Skeletal muscle tissue (tissue), 4 donors: ENCODE measurements around the gene RNF212B. TPM values are rescaled to one million over a fixed set of nuclear protein-coding genes. Genes with fewer than 3 reads are reported as not detected.
"Not testable (repeated sequence)": the region's sequence is repeated elsewhere in the genome, so short reads cannot be mapped to it uniquely, and the experiment has no call there.

Source experiments
- H3K27ac ChIP-seq: one replicate; pipeline ENCODE4 v1.7.0; 2013; ENCODE audit warnings: mild to moderate bottlenecking, low read depth, low read length, inconsistent platforms
- H3K27me3 ChIP-seq, 3 donors: one replicate each; pipeline ENCODE4 v1.7.0; 2013; ENCODE audit warnings: low read length in 3 of 3; ENCODE audit not compliant: control insufficient read depth in 3 of 3, insufficient read depth in 3 of 3
- H3K36me3 ChIP-seq, 3 donors: one replicate each; pipeline ENCODE4 v1.7.0; 2013; ENCODE audit warnings: low read length in 3 of 3; ENCODE audit not compliant: control insufficient read depth in 3 of 3, insufficient read depth in 3 of 3
- H3K4me1 ChIP-seq, 3 donors: one replicate each; pipeline ENCODE4 v1.7.0; 2013; ENCODE audit warnings: low read length in 3 of 3, mild to moderate bottlenecking in 3 of 3; ENCODE audit not compliant: control insufficient read depth in 3 of 3, insufficient read depth in 3 of 3
- H3K4me3 ChIP-seq, 3 donors: one replicate each; pipeline ENCODE4 v1.7.0; 2013; ENCODE audit warnings: low read length in 3 of 3
- H3K9ac ChIP-seq, 3 donors: one replicate each; pipeline ENCODE4 v1.7.0; 2013; ENCODE audit warnings: low read length in 3 of 3, mild to moderate bottlenecking in 3 of 3, moderate library complexity in 2 of 3, low read depth in 1 of 3
- H3K9me3 ChIP-seq, 3 donors: one replicate each; pipeline ENCODE4 v1.7.0; 2013; ENCODE audit warnings: low read length in 3 of 3; ENCODE audit not compliant: control insufficient read depth in 3 of 3
- total RNA-seq: library from RNA; depleted of rRNA; stranded (reverse); fragments of >200 nt; gene quantifications from one replicate; pipeline ENCODE4 v1.2.3, GENCODE V29; 2014
- donor health status: Osteomylitis.

RNF212B gene
- total RNA-seq, 1 donor from 2014 or later, result not detected

- H3K27ac ChIP-seq, H3K9me3 ChIP-seq, H3K36me3 ChIP-seq, H3K4me3 ChIP-seq, H3K4me1 ChIP-seq, H3K27me3 ChIP-seq, H3K9ac ChIP-seq: not testable (repeated sequence)
Measured at GRCh38 chr14:23241061-23241715, 3.5 kb downstream of the RNF212B start.

DNA sequence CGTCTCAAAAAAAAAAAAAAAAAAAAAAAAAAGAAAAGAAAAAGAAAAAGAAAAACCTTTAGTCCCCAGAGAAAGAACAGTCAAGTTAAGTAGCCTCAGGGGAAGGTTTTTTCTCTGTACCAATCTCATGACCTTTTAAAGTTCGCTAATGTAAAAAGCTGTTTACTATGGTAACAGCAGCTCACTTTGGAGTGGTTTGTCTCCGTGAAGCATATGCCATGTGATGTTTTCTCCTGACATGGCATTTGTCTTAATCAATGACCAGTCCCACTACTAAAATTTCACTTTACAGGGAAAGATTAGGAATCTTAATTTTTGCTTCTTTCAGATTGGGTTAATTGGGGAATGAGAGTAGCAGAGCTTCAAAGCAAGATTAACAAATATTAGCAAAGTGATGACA lies 4.3 kb downstream of the RNF212B start:
- Histone ChIP-seq H3K9me3 (no peaks in the 10 kb centered on the region), H3K9ac (no peak overlapping the region)

DNA sequence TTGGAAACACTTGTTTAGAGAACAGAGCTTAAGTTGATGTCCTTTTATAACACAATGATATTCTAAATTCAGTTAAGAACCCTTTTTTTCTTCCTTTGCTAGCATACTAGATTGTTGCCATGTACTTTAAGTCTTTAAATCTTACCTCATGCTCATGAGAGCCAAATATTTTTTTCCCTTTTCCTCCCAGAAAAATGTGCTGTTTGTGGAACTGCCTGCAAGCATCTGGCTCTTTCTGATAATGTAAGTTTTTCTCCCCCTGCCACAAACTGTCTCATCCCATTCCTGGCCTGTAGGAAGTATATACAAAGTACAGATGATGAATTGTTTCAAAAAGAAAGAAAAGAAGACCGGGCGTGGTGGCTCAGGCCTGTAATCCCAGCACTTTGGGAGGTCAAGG lies 5.3 kb downstream of the RNF212B start:
- Histone ChIP-seq H3K4me3 (no peak overlapping the region), H3K4me1 (peaks cover 0 to 2% (median under 1%) of the 10 kb centered on the region in 3 donors), H3K9me3 (no peaks in the 10 kb centered on the region), H3K9ac (no peak overlapping the region), H3K27ac (no peak overlapping the region), H3K36me3 (no peaks in the 10 kb centered on the region), H3K27me3 (peaks cover 0 to 2% (median 0%) of the 10 kb centered on the region in 3 donors)

More for the DNA sequence above, 4.3 kb downstream of the RNF212B start:
- H3K4me3 ChIP-seq, result no peak overlapping the region
- peaks cover 0 to 6% (median 3%) of the 10 kb centered on the region in 3 donors for H3K27me3 ChIP-seq
- H3K36me3 ChIP-seq, result no peaks in the 10 kb centered on the region
- H3K27ac ChIP-seq, result no peak overlapping the region
- peaks cover 4 to 7% (median 5%) of the 10 kb centered on the region in 3 donors for H3K4me1 ChIP-seq

DNA sequence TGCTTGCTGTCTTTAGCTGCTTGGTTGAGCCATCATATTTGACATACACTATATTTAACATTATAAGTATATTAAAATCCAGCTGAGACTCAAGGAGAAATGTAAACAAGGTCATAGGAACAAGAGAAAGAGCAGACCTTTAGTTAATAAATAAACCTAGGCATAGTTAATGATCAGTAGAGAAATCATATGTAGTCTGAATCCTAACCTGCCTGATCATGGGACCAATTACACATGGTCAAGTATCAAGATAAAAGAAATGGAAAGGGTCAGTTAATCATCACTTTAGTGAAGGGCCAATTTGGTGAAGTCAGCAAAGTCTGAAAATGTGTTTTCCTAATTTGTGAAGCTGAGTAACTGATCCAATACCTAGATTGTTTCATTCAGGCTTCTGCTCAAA lies 7.5 kb downstream of the RNF212B start:
- Histone ChIP-seq H3K27ac (no peak overlapping the region), H3K9ac (no peak overlapping the region), H3K4me1 (no peaks in the 10 kb centered on the region), H3K27me3 (no peaks in the 10 kb centered on the region), H3K4me3 (no peak overlapping the region), H3K36me3 (no peaks in the 10 kb centered on the region), H3K9me3 (no peaks in the 10 kb centered on the region)

- H3K4me1 ChIP-seq, result no peaks in the 10 kb centered on the region
- H3K9me3 ChIP-seq, result no peaks in the 10 kb centered on the region
- no peak overlapping the region for H3K9ac ChIP-seq
- no peak overlapping the region for H3K4me3 ChIP-seq
- H3K27me3 ChIP-seq, result no peaks in the 10 kb centered on the region
- H3K27ac ChIP-seq, result no peak overlapping the region
- H3K36me3 ChIP-seq, result no peaks in the 10 kb centered on the region
Measured at GRCh38 chr14:23248601-23249000, 10.9 kb downstream of the RNF212B start.

DNA sequence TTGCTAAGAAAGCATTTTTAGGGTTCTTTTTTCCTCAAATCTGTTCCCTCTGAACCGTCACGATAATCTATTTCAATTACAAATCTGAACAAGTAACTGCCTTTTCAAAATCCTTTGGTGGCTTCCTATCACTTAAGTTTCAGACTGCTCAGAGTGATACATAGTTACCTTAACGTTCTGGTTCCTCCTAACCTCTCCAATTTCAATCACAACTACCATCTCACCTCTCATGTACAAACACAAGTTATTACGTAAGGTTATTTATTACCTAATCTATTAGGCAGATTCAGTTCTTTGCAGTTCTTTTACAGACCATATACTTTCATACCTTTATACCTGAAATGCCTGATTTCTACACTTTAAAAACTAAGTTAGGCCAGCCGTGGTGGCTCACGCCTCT lies 12.1 kb downstream of the RNF212B start:
- H3K4me1 ChIP-seq, result no peaks in the 10 kb centered on the region
- no peak overlapping the region for H3K4me3 ChIP-seq
- no peaks in the 10 kb centered on the region for H3K36me3 ChIP-seq
- no peaks in the 10 kb centered on the region for H3K9me3 ChIP-seq
- no peak overlapping the region for H3K9ac ChIP-seq
- H3K27me3 ChIP-seq, result no peaks in the 10 kb centered on the region
- no peak overlapping the region for H3K27ac ChIP-seq

DNA sequence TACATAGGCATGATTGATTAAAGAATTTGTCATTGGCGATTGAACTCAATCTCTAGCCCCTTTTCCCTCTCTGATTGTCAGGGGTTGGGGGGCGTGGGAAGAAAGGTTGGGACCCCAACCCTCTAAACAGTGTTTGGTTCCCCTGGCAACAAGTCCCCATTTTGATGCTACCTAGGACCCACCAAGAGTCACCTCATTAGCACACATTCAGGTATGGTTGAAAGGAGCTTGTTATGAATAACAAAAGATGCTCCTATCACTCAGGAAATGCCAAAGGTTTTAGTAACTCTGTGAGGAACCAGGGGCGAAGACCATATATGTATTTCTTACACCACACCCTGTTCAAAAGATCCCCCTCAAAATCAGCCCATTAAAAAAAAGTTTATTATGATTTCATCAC lies 14.3 kb downstream of the RNF212B start:
- H3K9me3 ChIP-seq, result no peaks in the 10 kb centered on the region
- H3K27me3 ChIP-seq, result no peaks in the 10 kb centered on the region
- no peaks in the 10 kb centered on the region for H3K36me3 ChIP-seq
- no peak overlapping the region for H3K9ac ChIP-seq
- H3K4me3 ChIP-seq, result no peak overlapping the region
- no peaks in the 10 kb centered on the region for H3K4me1 ChIP-seq
- no peak overlapping the region for H3K27ac ChIP-seq

DNA sequence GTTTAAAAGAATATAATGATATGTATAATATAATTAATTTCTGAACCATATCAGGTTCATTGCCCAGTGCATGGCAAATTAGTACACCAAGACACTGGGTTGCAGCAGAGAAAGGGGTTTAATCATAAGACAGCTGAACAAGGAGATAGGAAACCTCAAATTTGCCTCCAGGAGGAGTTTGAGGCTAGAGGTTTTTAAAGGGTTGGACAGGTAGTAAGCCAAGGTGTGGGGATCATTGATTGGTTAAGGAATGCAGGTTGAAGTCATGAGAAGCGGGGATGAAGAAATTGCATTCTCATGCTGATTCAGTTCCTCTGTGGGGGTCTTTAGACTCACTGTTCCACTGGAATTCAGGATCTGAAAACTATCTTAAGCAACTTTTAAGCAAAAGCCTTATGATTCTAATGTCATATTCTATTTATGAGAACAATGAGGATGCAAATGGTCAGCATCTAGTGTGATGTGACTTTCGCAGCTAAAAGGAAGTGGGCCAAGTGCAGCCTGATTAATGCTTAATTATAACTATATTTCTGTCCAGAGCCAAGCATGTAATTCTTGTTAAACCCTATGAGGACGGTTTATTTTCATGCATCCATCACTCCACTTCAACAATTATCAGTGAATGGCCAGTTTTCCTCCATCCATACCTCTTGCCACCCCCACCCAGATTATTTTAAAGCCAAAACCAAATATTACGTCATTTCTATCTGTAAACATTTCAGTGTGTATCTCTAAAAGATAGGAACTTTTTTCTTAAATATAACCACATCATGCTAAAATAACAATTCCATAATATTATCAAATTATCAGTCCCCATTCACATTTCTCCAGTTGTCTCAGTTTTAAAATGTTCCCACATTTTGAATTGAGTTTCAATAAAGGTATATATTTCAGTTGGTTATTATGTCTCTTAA lies 14.9 kb downstream of the RNF212B start:
- Histone ChIP-seq H3K36me3 (no peaks in the 10 kb centered on the region), H3K9me3 (no peaks in the 10 kb centered on the region), H3K9ac (no peak overlapping the region), H3K4me1 (no peaks in the 10 kb centered on the region), H3K27ac (no peak overlapping the region), H3K4me3 (no peak overlapping the region), H3K27me3 (no peaks in the 10 kb centered on the region)

DNA sequence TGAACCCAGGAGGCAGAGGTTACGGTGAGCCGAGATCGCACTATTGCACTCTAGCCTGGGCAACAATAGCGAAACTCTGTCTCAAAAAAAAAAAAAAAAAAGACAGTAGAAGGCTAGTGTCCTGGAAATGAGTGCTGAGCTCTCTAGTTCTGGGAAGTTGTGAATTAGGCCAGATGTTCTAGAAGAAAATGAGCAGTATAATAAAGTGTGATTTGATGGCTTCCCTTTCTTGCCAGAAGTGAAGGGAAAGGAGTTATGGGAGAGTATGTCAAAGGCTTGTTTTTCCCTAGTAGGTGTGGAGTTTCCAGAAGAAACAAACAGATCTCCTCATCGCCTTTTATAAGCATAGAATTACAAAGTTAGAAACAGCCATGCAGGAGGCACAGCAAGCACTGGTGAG lies 20.5 kb downstream of the RNF212B start:
- no peaks in the 10 kb centered on the region for H3K4me1 ChIP-seq
- H3K27me3 ChIP-seq, result peaks cover 0 to 4% (median 0%) of the 10 kb centered on the region in 3 donors
- no peak overlapping the region for H3K4me3 ChIP-seq
- H3K36me3 ChIP-seq, result no peaks in the 10 kb centered on the region
- no peak overlapping the region for H3K27ac ChIP-seq
- H3K9me3 ChIP-seq, result no peaks in the 10 kb centered on the region
- H3K9ac ChIP-seq, result no peak overlapping the region

- H3K36me3 ChIP-seq, result no peaks in the 10 kb centered on the region
- H3K27me3 ChIP-seq, result peaks cover 0 to 4% (median 4%) of the 10 kb centered on the region in 3 donors
- no peaks in the 10 kb centered on the region for H3K4me1 ChIP-seq
- no peak overlapping the region for H3K27ac ChIP-seq
- no peaks in the 10 kb centered on the region for H3K9me3 ChIP-seq
- no peak overlapping the region for H3K4me3 ChIP-seq
- no peak overlapping the region for H3K9ac ChIP-seq
Measured at GRCh38 chr14:23259426-23259825, 21.7 kb downstream of the RNF212B start.
